HCT116 (cell line): ENCODE measurements around the gene KLHL5. TPM values are rescaled to one million over a fixed set of nuclear protein-coding genes. Genes with fewer than 3 reads are reported as not detected.
A peak's percentile ranks its signal among the peaks of the same experiment; 100 is the strongest.

Experiments
- ATAC-seq: fragments of 200-7000 bp; cut with Tn5 transposase; 2 replicates; pipeline ENCODE4 v1.9.1; 2020; ENCODE audit warnings: mild to moderate bottlenecking, moderate library complexity
- BruUV-seq: library from RNA; stranded (reverse); fragments of 400-500 nt; replicated peaks from 2 replicates; lab custom pipeline; 2021; lab: Mats Ljungman, UMichigan
- CTCF ChIA-PET: fragments of 300-600 bp; sonication (Branson Sonifier 250); formaldehyde crosslinking; loops from one replicate; lab custom pipeline; 2021; ENCODE audit warnings: antibody characterized with exemption; lab: Charles Lee
- POLR2A ChIA-PET: fragments of 300-600, 350-600 bp; sonication (Branson Sonifier 250); formaldehyde crosslinking; loops from one replicate; lab custom pipeline; 2021; ENCODE audit warnings: antibody characterized with exemption; lab: Charles Lee
- RAD21 ChIA-PET, 2 experiments: fragments of 300-600 bp; sonication (Branson Sonifier 250); formaldehyde crosslinking; loops; one replicate each; lab custom pipeline; 2023; ENCODE audit warnings: low total read pairs in 2 of 2; ENCODE audit not compliant: uncharacterized antibody in 2 of 2, unreplicated experiment in 2 of 2, low non-redundant PET in 1 of 2; lab: Charles Lee
- DNase-seq: peaks from one replicate; pipeline ENCODE4 v3.0.0-alpha.2; 2010; ENCODE audit warnings: low read depth, low spot score
- H2AFZ ChIP-seq: fragments of 200-600 bp; shearing (Covaris generic), sonication (generic); 2 replicates; pipeline ENCODE4 v1.6.1; 2017; ENCODE audit warnings: low read depth, mixed run types, mixed read lengths, antibody characterized with exemption, low read length; ENCODE audit not compliant: poor library complexity, severe bottlenecking
- H3K27ac ChIP-seq: 2 replicates; pipeline ENCODE4 v1.5.1; 2012; ENCODE audit warnings: low read depth, low read length
- H3K27me3 ChIP-seq: fragments of 200-600 bp; sonication (generic); 2 replicates; pipeline ENCODE4 v1.6.1; 2016; ENCODE audit warnings: mixed run types, low read length, mixed read lengths; ENCODE audit not compliant: insufficient read depth
- H3K36me3 ChIP-seq, 2 experiments: fragments of 200-500 bp in 1 of 2; fragments of 200-600 bp in 1 of 2; sonication (Bioruptor generic) in 1 of 2; sonication (generic) in 1 of 2; 2 replicates each; pipeline versions ENCODE4 v1.5.1 to v1.6.1; 2014 to 2016; ENCODE audit warnings: low read length in 2 of 2, inconsistent platforms in 1 of 2, mixed read lengths in 1 of 2, mixed run types in 1 of 2; ENCODE audit not compliant: insufficient read depth in 2 of 2, control insufficient read depth in 1 of 2
- H3K4me1 ChIP-seq, 2 experiments: fragments of 200-600 bp in 1 of 2; sonication (generic) in 1 of 2; 2 replicates each; pipeline versions ENCODE4 v1.5.1 to v1.6.1; 2012 to 2017; ENCODE audit warnings: low read length in 2 of 2, inconsistent platforms in 1 of 2, mild to moderate bottlenecking in 1 of 2, mixed read lengths in 1 of 2, mixed run types in 1 of 2, moderate library complexity in 1 of 2; ENCODE audit not compliant: insufficient read depth in 2 of 2, control insufficient read depth in 1 of 2
- H3K4me2 ChIP-seq: fragments of 200-600 bp; sonication (generic); 2 replicates; pipeline ENCODE4 v1.6.1; 2017; ENCODE audit warnings: mixed run types, low read length, mixed read lengths
- H3K4me3 ChIP-seq, 2 experiments: fragments of 200-600 bp in 1 of 2; sonication (generic) in 1 of 2; replicated peaks in 1 of 2; 2 replicates each; pipeline ENCODE4 v1.5.1; 2011 to 2016; ENCODE audit warnings: low read length in 2 of 2, control low read depth in 1 of 2, low read depth in 1 of 2, mild to moderate bottlenecking in 1 of 2, mixed read lengths in 1 of 2, mixed run types in 1 of 2
- H3K79me2 ChIP-seq: fragments of 200-600 bp; sonication (generic); 2 replicates; pipeline ENCODE4 v1.6.1; 2017; ENCODE audit warnings: mild to moderate bottlenecking, mixed run types, low read length, moderate library complexity, mixed read lengths; ENCODE audit not compliant: insufficient read depth
- H3K9ac ChIP-seq: fragments of 200-600 bp; sonication (generic); 2 replicates; pipeline ENCODE4 v1.6.1; 2016; ENCODE audit warnings: low read length, mixed read lengths
- H3K9me2 ChIP-seq: fragments of 200-600 bp; sonication (generic), shearing (Covaris generic); 2 replicates; pipeline ENCODE4 v1.6.1; 2017; ENCODE audit warnings: mixed run types, mild to moderate bottlenecking, moderate library complexity; ENCODE audit not compliant: insufficient read depth
- H3K9me3 ChIP-seq, 2 experiments: fragments of 200-500 bp in 1 of 2; fragments of 200-600 bp in 1 of 2; sonication (Bioruptor generic) in 1 of 2; sonication (generic) in 1 of 2; 2 replicates each; pipeline ENCODE4 v1.6.1; 2014 to 2017; ENCODE audit warnings: low read length in 2 of 2, mixed read lengths in 2 of 2, inconsistent platforms in 1 of 2, low read depth in 1 of 2, mild to moderate bottlenecking in 1 of 2, mixed run types in 1 of 2, moderate library complexity in 1 of 2; ENCODE audit not compliant: control insufficient read depth in 1 of 2, insufficient read depth in 1 of 2
- H4K20me1 ChIP-seq: fragments of 200-600 bp; sonication (generic), shearing (Covaris generic); 2 replicates; pipeline ENCODE4 v1.6.1; 2017; ENCODE audit warnings: mixed run types, mild to moderate bottlenecking, moderate library complexity; ENCODE audit not compliant: insufficient read depth
- CBX3 ChIP-seq: IDR thresholded peaks from 2 replicates; pipeline ENCODE4 v1.6.1; 2012; ENCODE audit warnings: low read depth
- CEBPB ChIP-seq: IDR thresholded peaks from 2 replicates; pipeline ENCODE4 v1.6.1; 2012; ENCODE audit warnings: low read depth
- ELF1 ChIP-seq: IDR thresholded peaks from 2 replicates; pipeline ENCODE4 v1.6.1; 2012; ENCODE audit warnings: low read depth, borderline replicate concordance
- EZH2 ChIP-seq: fragments of 200-600 bp; sonication (generic); IDR thresholded peaks from 2 replicates; pipeline ENCODE4 v1.6.1; 2017; ENCODE audit warnings: antibody characterized with exemption, mixed run types
- EZH2phosphoT487 ChIP-seq: fragments of 200-600 bp; IDR thresholded peaks from 2 replicates; pipeline ENCODE4 v1.6.1; 2018; ENCODE audit warnings: antibody characterized with exemption, borderline replicate concordance
- POLR2AphosphoS5 ChIP-seq: IDR thresholded peaks from 2 replicates; pipeline ENCODE4 v1.6.1; 2011; ENCODE audit warnings: mild to moderate bottlenecking, low read depth, low read length, moderate library complexity
- RAD21 ChIP-seq: IDR thresholded peaks from 2 replicates; pipeline ENCODE4 v1.6.1; 2012; ENCODE audit warnings: low read depth, mild to moderate bottlenecking
- SRF ChIP-seq: IDR thresholded peaks from 2 replicates; pipeline ENCODE4 v1.6.1; 2012; ENCODE audit warnings: low read depth
- TCF7L2 ChIP-seq: IDR thresholded peaks from 2 replicates; pipeline ENCODE4 v1.7.0; 2011; ENCODE audit warnings: borderline replicate concordance, inconsistent platforms; ENCODE audit not compliant: insufficient read depth, insufficient read length; ENCODE audit errors: extremely low read depth
- YY1 ChIP-seq: IDR thresholded peaks from 2 replicates; pipeline ENCODE4 v1.6.1; 2011; ENCODE audit warnings: low read length, low read depth, moderate library complexity, mild to moderate bottlenecking; ENCODE audit not compliant: insufficient replicate concordance; ENCODE audit errors: extremely low read depth
- ZFX ChIP-seq: fragments of 450-650 bp; IDR thresholded peaks from 2 replicates; pipeline ENCODE4 v1.6.1; 2017
- intact Hi-C: fragments of 100-400 bp; cut with micrococcal nuclease; formaldehyde crosslinking; loops from 2 replicates; pipeline ENCODE4 v1.10.0; 2022
- total RNA-seq: library from RNA; stranded (reverse); gene quantifications from one replicate; pipeline ENCODE4 v1.2.1, GENCODE V29; 2021; ENCODE audit not compliant: unreplicated experiment
- TF ChIP-seq, protein P1 (sequence below): IDR thresholded peaks from 2 replicates; pipeline ENCODE4 v1.6.1; 2012
- TF ChIP-seq, protein P2 (sequence below): IDR thresholded peaks from 2 replicates; pipeline ENCODE4 v1.6.1; 2012
- TF ChIP-seq, protein P3 (sequence below): IDR thresholded peaks from 2 replicates; pipeline ENCODE4 v1.6.1; 2011; ENCODE audit warnings: mild to moderate bottlenecking, low read length, moderate library complexity; ENCODE audit not compliant: insufficient replicate concordance; ENCODE audit errors: extremely low read depth
- TF ChIP-seq, protein P4 (sequence below): IDR thresholded peaks from 2 replicates; pipeline ENCODE4 v1.6.1; 2012; ENCODE audit warnings: low read depth
- TF ChIP-seq, protein P5 (sequence below), 3 experiments: fragments of 200-600 bp in 1 of 3; sonication (generic) in 1 of 3; IDR thresholded peaks in 2 of 3; conservative IDR thresholded peaks in 1 of 3; 2 replicates each; pipeline ENCODE4 v1.5.1; 2012 to 2017; ENCODE audit warnings: low read depth in 2 of 3, low read length in 2 of 3, antibody characterized with exemption in 1 of 3, borderline replicate concordance in 1 of 3, control low read depth in 1 of 3, mild to moderate bottlenecking in 1 of 3, mixed read lengths in 1 of 3, mixed run types in 1 of 3, moderate library complexity in 1 of 3; ENCODE audit not compliant: insufficient read depth in 1 of 3

The KLHL5 gene
- total RNA-seq, 1 experiment from 2014 or later, result 20.8 TPM

DNA sequence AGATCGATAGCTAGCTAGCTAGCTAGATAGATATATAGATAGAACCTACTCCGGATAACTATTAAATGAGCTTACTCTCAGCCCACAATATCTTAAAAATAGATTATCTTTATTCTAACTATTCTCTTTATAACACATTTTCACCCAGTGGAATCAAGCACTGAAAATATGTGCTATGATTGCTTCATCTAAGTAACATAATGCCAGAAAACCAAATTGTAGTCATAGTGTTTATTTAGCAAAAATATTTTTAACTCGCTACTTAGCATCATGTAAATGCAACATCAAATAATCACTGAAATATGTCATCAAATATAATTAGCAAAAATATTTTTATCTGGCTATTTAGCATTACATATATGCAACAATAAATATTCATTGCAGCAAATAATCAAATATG lies 31.3 kb upstream of the KLHL5 start:
- Histone ChIP-seq H3K36me3 (no peaks in the 10 kb centered on the region), H3K79me2 (no peaks in the 10 kb centered on the region), H3K27ac (no peak overlapping the region), H3K27me3 (no peaks in the 10 kb centered on the region), H3K4me2 (no peak overlapping the region), H3K4me1 (peaks cover 0 to 13% of the 10 kb centered on the region in 2 experiments; a peak in 2 of 4 replicates), H3K9ac (no peak overlapping the region), H3K9me3 (no peaks in the 10 kb centered on the region), H3K4me3 (no peak overlapping the region), H3K9me2 (no peaks in the 10 kb centered on the region), H4K20me1 (no peaks in the 10 kb centered on the region), H2AFZ (peak overlapping the region; percentile 34)
- ChIA-PET RAD21 (no interaction called here), CTCF (no interaction called here), POLR2A (interaction anchor here (1.4 kb wide), 1 partner anchor 14 kb away, joined by 4 read pairs; no protein-coding TSS in a partner anchor)
- BruUV-seq, result no TSS peak
- DNase-seq (no peak), ATAC-seq (no peak)
- intact Hi-C loops, result no loop called here
- TF ChIP-seq TCF7L2 (no peak), CEBPB (no peak), RAD21 (no peak), ZFX (no peak), CBX3 (no peak), POLR2AphosphoS5 (no peak), EZH2 (no peak), ELF1 (no peak), SRF (no peak), YY1 (no peak), EZH2phosphoT487 (no peak)
- TF ChIP-seq, protein P1, sequence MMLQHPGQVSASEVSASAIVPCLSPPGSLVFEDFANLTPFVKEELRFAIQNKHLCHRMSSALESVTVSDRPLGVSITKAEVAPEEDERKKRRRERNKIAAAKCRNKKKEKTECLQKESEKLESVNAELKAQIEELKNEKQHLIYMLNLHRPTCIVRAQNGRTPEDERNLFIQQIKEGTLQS, result no peak
- TF ChIP-seq, protein P2, sequence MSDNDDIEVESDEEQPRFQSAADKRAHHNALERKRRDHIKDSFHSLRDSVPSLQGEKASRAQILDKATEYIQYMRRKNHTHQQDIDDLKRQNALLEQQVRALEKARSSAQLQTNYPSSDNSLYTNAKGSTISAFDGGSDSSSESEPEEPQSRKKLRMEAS, result no peak
- TF ChIP-seq, protein P3, sequence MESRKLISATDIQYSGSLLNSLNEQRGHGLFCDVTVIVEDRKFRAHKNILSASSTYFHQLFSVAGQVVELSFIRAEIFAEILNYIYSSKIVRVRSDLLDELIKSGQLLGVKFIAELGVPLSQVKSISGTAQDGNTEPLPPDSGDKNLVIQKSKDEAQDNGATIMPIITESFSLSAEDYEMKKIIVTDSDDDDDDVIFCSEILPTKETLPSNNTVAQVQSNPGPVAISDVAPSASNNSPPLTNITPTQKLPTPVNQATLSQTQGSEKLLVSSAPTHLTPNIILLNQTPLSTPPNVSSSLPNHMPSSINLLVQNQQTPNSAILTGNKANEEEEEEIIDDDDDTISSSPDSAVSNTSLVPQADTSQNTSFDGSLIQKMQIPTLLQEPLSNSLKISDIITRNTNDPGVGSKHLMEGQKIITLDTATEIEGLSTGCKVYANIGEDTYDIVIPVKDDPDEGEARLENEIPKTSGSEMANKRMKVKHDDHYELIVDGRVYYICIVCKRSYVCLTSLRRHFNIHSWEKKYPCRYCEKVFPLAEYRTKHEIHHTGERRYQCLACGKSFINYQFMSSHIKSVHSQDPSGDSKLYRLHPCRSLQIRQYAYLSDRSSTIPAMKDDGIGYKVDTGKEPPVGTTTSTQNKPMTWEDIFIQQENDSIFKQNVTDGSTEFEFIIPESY, result no peak
- TF ChIP-seq, protein P4, sequence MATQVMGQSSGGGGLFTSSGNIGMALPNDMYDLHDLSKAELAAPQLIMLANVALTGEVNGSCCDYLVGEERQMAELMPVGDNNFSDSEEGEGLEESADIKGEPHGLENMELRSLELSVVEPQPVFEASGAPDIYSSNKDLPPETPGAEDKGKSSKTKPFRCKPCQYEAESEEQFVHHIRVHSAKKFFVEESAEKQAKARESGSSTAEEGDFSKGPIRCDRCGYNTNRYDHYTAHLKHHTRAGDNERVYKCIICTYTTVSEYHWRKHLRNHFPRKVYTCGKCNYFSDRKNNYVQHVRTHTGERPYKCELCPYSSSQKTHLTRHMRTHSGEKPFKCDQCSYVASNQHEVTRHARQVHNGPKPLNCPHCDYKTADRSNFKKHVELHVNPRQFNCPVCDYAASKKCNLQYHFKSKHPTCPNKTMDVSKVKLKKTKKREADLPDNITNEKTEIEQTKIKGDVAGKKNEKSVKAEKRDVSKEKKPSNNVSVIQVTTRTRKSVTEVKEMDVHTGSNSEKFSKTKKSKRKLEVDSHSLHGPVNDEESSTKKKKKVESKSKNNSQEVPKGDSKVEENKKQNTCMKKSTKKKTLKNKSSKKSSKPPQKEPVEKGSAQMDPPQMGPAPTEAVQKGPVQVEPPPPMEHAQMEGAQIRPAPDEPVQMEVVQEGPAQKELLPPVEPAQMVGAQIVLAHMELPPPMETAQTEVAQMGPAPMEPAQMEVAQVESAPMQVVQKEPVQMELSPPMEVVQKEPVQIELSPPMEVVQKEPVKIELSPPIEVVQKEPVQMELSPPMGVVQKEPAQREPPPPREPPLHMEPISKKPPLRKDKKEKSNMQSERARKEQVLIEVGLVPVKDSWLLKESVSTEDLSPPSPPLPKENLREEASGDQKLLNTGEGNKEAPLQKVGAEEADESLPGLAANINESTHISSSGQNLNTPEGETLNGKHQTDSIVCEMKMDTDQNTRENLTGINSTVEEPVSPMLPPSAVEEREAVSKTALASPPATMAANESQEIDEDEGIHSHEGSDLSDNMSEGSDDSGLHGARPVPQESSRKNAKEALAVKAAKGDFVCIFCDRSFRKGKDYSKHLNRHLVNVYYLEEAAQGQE, result no peak
- TF ChIP-seq, protein P5, sequence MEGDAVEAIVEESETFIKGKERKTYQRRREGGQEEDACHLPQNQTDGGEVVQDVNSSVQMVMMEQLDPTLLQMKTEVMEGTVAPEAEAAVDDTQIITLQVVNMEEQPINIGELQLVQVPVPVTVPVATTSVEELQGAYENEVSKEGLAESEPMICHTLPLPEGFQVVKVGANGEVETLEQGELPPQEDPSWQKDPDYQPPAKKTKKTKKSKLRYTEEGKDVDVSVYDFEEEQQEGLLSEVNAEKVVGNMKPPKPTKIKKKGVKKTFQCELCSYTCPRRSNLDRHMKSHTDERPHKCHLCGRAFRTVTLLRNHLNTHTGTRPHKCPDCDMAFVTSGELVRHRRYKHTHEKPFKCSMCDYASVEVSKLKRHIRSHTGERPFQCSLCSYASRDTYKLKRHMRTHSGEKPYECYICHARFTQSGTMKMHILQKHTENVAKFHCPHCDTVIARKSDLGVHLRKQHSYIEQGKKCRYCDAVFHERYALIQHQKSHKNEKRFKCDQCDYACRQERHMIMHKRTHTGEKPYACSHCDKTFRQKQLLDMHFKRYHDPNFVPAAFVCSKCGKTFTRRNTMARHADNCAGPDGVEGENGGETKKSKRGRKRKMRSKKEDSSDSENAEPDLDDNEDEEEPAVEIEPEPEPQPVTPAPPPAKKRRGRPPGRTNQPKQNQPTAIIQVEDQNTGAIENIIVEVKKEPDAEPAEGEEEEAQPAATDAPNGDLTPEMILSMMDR (IDR thresholded peaks at IDR 0.05 in 2 of 3, conservative IDR thresholded peaks at IDR 0.05 in 1 of 3; ENCODE audit: borderline replicate concordance in 1 of 3, insufficient read depth in 1 of 3, low read depth in 2 of 3, low read length in 2 of 3), result no peak
